ENCODE results near the gene COL26A1. TPM values are rescaled to one million over a fixed set of nuclear protein-coding genes. Genes with fewer than 3 reads are reported as not detected.

The COL26A1 gene
- total RNA-seq, 1 experiment from 2014 or later: 42.6 TPM

GRCh38 chr7:101543242-101543766, 180.6 kb downstream of the COL26A1 start:
- no peak overlapping the region for H4K5ac ChIP-seq (ENCODE audit: insufficient read length, low read depth, low read length)
- H3K4me3 Mint-ChIP-seq: no peak overlapping the region
- peaks cover 2 to 15% of the 10 kb centered on the region in 2 experiments for H3K4me1 Mint-ChIP-seq
- H3K23ac ChIP-seq (ENCODE audit: insufficient read length, low read depth, low read length): no peak overlapping the region
- TF ChIP-seq CTCF (conservative IDR thresholded peaks at IDR 0.05): no peak
- no peak overlapping the region for H3K14ac ChIP-seq (ENCODE audit: insufficient read depth, low read length)
- H3K27me3 ChIP-seq (ENCODE audit: insufficient read depth, low read length): no peaks in the 10 kb centered on the region
- H3K79me2 ChIP-seq (ENCODE audit: insufficient read depth, low read length): no peaks in the 10 kb centered on the region
- H2BK120ac ChIP-seq (ENCODE audit: low read depth, low read length, poor library complexity, severe bottlenecking): no peak overlapping the region
- no peak overlapping the region for H2BK5ac ChIP-seq (ENCODE audit: insufficient read length, low read length)
- H2BK12ac ChIP-seq (ENCODE audit: insufficient read length, low read depth, low read length): no peak overlapping the region
- H3K56ac ChIP-seq (ENCODE audit: insufficient read length, low read depth, low read length): no peak overlapping the region
- no peak overlapping the region for H4K8ac ChIP-seq (replicated peaks; ENCODE audit: insufficient read length, low read depth, low read length)
- no peak overlapping the region for H2BK20ac ChIP-seq (ENCODE audit: low read depth, low read length, poor library complexity, severe bottlenecking)
- no peak overlapping the region for H2BK15ac ChIP-seq (ENCODE audit: low read depth, low read length)
- no peak overlapping the region for H3K27ac Mint-ChIP-seq
- H3K27me3 Mint-ChIP-seq (ENCODE audit: low read depth): no peaks in the 10 kb centered on the region
- WGBS (ENCODE audit: extremely low coverage, insufficient read length, low lambda C conversion rate): no CpG with 5 or more reads among the region's 5 CpGs
- no peak for DNase-seq
- no peaks in the 10 kb centered on the region for H3K9me3 ChIP-seq (ENCODE audit: control insufficient read depth, low read depth, low read length)
- no peak overlapping the region for H4K91ac ChIP-seq (ENCODE audit: insufficient read length, low read depth, low read length)
- H3K4me2 ChIP-seq (ENCODE audit: insufficient read depth, insufficient read length, low read length): no peak overlapping the region
- H3K4me1 ChIP-seq (ENCODE audit: insufficient read depth, low read length): no peaks in the 10 kb centered on the region
- H3K27ac ChIP-seq (ENCODE audit: insufficient read length, low read depth, low read length): no peak overlapping the region
- no peak overlapping the region for H3K4ac ChIP-seq (ENCODE audit: low read depth, low read length)
- no peaks in the 10 kb centered on the region for H4K20me1 ChIP-seq (ENCODE audit: control insufficient read depth, insufficient read depth, insufficient read length)
- no peak overlapping the region for H2AK5ac ChIP-seq (ENCODE audit: insufficient read length, low read length)
- H3K9ac ChIP-seq (ENCODE audit: extremely low read depth, insufficient read length, low read length): no peak overlapping the region
- H3K18ac ChIP-seq (ENCODE audit: insufficient read length, low read depth, low read length): no peak overlapping the region
- no peaks in the 10 kb centered on the region for H3K79me1 ChIP-seq (ENCODE audit: insufficient read depth, low read depth, low read length, poor library complexity, severe bottlenecking)
- H2AFZ ChIP-seq (ENCODE audit: low read length): no peak overlapping the region
- H3K23me2 ChIP-seq (ENCODE audit: insufficient read length, low read depth, low read length, poor library complexity, severe bottlenecking): no peaks in the 10 kb centered on the region
- H3K9me3 Mint-ChIP-seq: no peaks in the 10 kb centered on the region
- no peak overlapping the region for H3T11ph ChIP-seq (ENCODE audit: low read length)
- peaks cover 10 to 27% (median 21%) of the 10 kb centered on the region in 3 experiments; a peak in 6 of 7 replicates for H3K36me3 Mint-ChIP-seq (ENCODE audit: insufficient read depth in 1 of 3, low read depth in 3 of 3)
